NB4 (cell line): ENCODE results near the gene DNAH7.

Source experiments
- MAX ChIP-seq: IDR thresholded peaks from 2 replicates; pipeline ENCODE4 v1.6.1; 2011; ENCODE audit warnings: low read depth, low read length
- POLR2A ChIP-seq: IDR thresholded peaks from 2 replicates; pipeline ENCODE4 v1.6.1; 2011; ENCODE audit warnings: mild to moderate bottlenecking; ENCODE audit not compliant: insufficient read length; ENCODE audit errors: extremely low read depth
- TF ChIP-seq, protein P1 (sequence below): IDR thresholded peaks from one replicate; pipeline ENCODE4 v1.5.1; 2012; ENCODE audit warnings: low read depth, low read length

- TF ChIP-seq, protein P1, sequence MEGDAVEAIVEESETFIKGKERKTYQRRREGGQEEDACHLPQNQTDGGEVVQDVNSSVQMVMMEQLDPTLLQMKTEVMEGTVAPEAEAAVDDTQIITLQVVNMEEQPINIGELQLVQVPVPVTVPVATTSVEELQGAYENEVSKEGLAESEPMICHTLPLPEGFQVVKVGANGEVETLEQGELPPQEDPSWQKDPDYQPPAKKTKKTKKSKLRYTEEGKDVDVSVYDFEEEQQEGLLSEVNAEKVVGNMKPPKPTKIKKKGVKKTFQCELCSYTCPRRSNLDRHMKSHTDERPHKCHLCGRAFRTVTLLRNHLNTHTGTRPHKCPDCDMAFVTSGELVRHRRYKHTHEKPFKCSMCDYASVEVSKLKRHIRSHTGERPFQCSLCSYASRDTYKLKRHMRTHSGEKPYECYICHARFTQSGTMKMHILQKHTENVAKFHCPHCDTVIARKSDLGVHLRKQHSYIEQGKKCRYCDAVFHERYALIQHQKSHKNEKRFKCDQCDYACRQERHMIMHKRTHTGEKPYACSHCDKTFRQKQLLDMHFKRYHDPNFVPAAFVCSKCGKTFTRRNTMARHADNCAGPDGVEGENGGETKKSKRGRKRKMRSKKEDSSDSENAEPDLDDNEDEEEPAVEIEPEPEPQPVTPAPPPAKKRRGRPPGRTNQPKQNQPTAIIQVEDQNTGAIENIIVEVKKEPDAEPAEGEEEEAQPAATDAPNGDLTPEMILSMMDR: no peak
- TF ChIP-seq MAX (no peak), POLR2A (no peak)
Measured at GRCh38 chr2:195818526-195818925, 250.1 kb downstream of the DNAH7 start.
